PFSK-1 (cell line): ENCODE data around the gene RGS7. TPM values are rescaled to one million over a fixed set of nuclear protein-coding genes. Genes with fewer than 3 reads are reported as not detected.

Source experiments
- FOXP2 ChIP-seq: optimal IDR thresholded peaks from 2 replicates; pipeline ENCODE3; 2011; ENCODE audit warnings: borderline replicate concordance, control low read depth, inconsistent platforms; ENCODE audit not compliant: insufficient read depth; ENCODE audit errors: extremely low read length, extremely low read depth
- POLR2AphosphoS5 ChIP-seq: IDR thresholded peaks from 2 replicates; pipeline ENCODE4 v1.6.1; 2012; ENCODE audit warnings: low read depth, mild to moderate bottlenecking, control low read depth, low read length, moderate library complexity
- REST ChIP-seq, 2 experiments: IDR thresholded peaks; 2 replicates each; pipeline versions ENCODE4 v1.6.1 to v1.8.0; 2011 to 2012; ENCODE audit warnings: low read depth in 2 of 2, low read length in 2 of 2, control low read depth in 1 of 2, inconsistent platforms in 1 of 2, mild to moderate bottlenecking in 1 of 2, moderate library complexity in 1 of 2; ENCODE audit not compliant: insufficient read depth in 1 of 2
- SIN3A ChIP-seq: IDR thresholded peaks from 2 replicates; pipeline ENCODE4 v1.6.1; 2012; ENCODE audit warnings: mild to moderate bottlenecking, low read length, moderate library complexity, borderline replicate concordance; ENCODE audit not compliant: insufficient read depth
- TAF1 ChIP-seq: IDR thresholded peaks from 2 replicates; pipeline ENCODE4 v1.6.1; 2012; ENCODE audit warnings: low read length, control low read depth, borderline replicate concordance; ENCODE audit not compliant: insufficient read depth
- polyA plus RNA-seq: library from polyadenylated mRNA; unstranded; fragments of >200 nt; gene quantifications from one replicate; pipeline ENCODE4 v1.2.1, GENCODE V29; 2012; ENCODE audit warnings: low read depth, missing spikeins; ENCODE audit not compliant: insufficient read length

The RGS7 gene
- polyA plus RNA-seq = not detected

- TF ChIP-seq FOXP2 (no peak), REST (IDR thresholded peaks at IDR 0.05; ENCODE audit: insufficient read depth in 1 of 2, low read depth in 2 of 2, low read length in 2 of 2) (peak; percentile 38 to 88; a peak in 2 of 4 replicates)
These were observed at the start of gene RGS7 for GRCh38 chr1:241356519-241357365. RGS7 (minus strand) TSS chr1:241357205.

- TF ChIP-seq TAF1 (no peak), REST (IDR thresholded peaks at IDR 0.05; ENCODE audit: insufficient read depth in 1 of 2, low read depth in 2 of 2, low read length in 2 of 2) (no peak), SIN3A (no peak), FOXP2 (no peak), POLR2AphosphoS5 (no peak)
These were observed 49.4 kb upstream of the RGS7 start for GRCh38 chr1:241406421-241406820.

- TF ChIP-seq TAF1 (no peak), REST (IDR thresholded peaks at IDR 0.05; ENCODE audit: insufficient read depth in 1 of 2, low read depth in 2 of 2, low read length in 2 of 2) (no peak), SIN3A (no peak), FOXP2 (no peak), POLR2AphosphoS5 (no peak)
These were observed 44.2 kb upstream of the RGS7 start for GRCh38 chr1:241401156-241401555.

- TF ChIP-seq SIN3A = 0 out of 2 replicates have a peak, but pooled peaks have one; percentile 21
- no peak for TF ChIP-seq REST (IDR thresholded peaks at IDR 0.05; ENCODE audit: insufficient read depth in 1 of 2, low read depth in 2 of 2, low read length in 2 of 2)
- TF ChIP-seq POLR2AphosphoS5 = no peak
- TF ChIP-seq TAF1 = no peak
These were observed 40.0 kb upstream of the RGS7 start for GRCh38 chr1:241396747-241397681.
